Stomach (tissue), 4 donors: Measurements from ENCODE around the gene SPG7.

Experiments used
- CTCF ChIP-seq, 7 experiments: fragments of 450-650 bp in 4 of 7; fragments of 200-600 bp in 3 of 7; sonication (generic) in 3 of 7; IDR thresholded peaks; one replicate each; pipeline ENCODE4 v1.5.1; 2016 to 2019; ENCODE audit warnings: antibody characterized with exemption in 7 of 7, control low read depth in 2 of 7, mild to moderate bottlenecking in 1 of 7
- POLR2A ChIP-seq, 4 donors: fragments of 450-650 bp; IDR thresholded peaks; one replicate each; pipeline ENCODE4 v1.6.1; 2016; ENCODE audit warnings: antibody characterized with exemption in 4 of 4, control low read depth in 2 of 4, mild to moderate bottlenecking in 1 of 4, moderate library complexity in 1 of 4
- POLR2AphosphoS5 ChIP-seq, 3 donors: sonication (generic); formaldehyde crosslinking; IDR thresholded peaks; one replicate each; pipeline ENCODE4 v1.6.1; 2016; ENCODE audit warnings: antibody characterized with exemption in 3 of 3

- TF ChIP-seq POLR2A (IDR thresholded peaks at IDR 0.05), result no peak
- TF ChIP-seq CTCF (IDR thresholded peaks at IDR 0.05), result no peak
- no peak for TF ChIP-seq POLR2AphosphoS5 (IDR thresholded peaks at IDR 0.05)
Observed at GRCh38 chr16:89572073-89572484, 63.9 kb downstream of the SPG7 start.
